ENCODE data around the gene COL6A1. TPM values are rescaled to one million over a fixed set of nuclear protein-coding genes. Genes with fewer than 3 reads are reported as not detected.
"Not testable (repeated sequence)": the region's sequence is repeated elsewhere in the genome, so short reads cannot be mapped to it uniquely, and the experiment has no call there.

COL6A1 gene
- total and polyA plus RNA-seq, 2 of the 13 experiments (the other 11 are each of a cell fraction or from before 2014, with no cell fraction given) = 3.1 to 4.8 TPM

GRCh38 chr21:46005081-46005480, 23.5 kb downstream of the COL6A1 start (continued):
- TF ChIP-seq POGK (CRISPR knock-in tag; conservative IDR thresholded peaks at IDR 0.05) (no peak), TBX2 (CRISPR knock-in tag; IDR thresholded peaks at IDR 0.05; ENCODE audit: borderline replicate concordance) (no peak)

- no peak for ATAC-seq
- DNase-seq (ENCODE audit: low spot score) = no peak
- intact Hi-C loops (cut with micrococcal nuclease; ENCODE audit: unreplicated experiment) (no loop called here), in situ Hi-C loops (cut with HindIII; ENCODE audit: extremely low pct_ligation_motif_present, low pct_unique_long_range_greater_than_20kb) (no loop called here)
- no peaks in the 10 kb centered on the region for H3K36me3 ChIP-seq (replicated peaks in 1 of 2; ENCODE audit: control insufficient read depth in 1 of 2, insufficient read depth in 2 of 2, low read length in 2 of 2)
- no peaks in the 10 kb centered on the region for H3K9me3 ChIP-seq (ENCODE audit: low read length)
- no TSS peak for BruUV-seq (replicated peaks)
- 85% methylated on average over 20 of the region's 20 CpGs for WGBS (ENCODE audit: low lambda C conversion rate)
- H3K4me3 ChIP-seq (replicated peaks in 1 of 3; ENCODE audit: insufficient read depth in 1 of 3, low read depth in 2 of 3, low read length in 3 of 3) = no peak overlapping the region
- no peaks in the 10 kb centered on the region for H3K79me2 ChIP-seq (ENCODE audit: insufficient read depth, low read length)
- no peak overlapping the region for H3K9ac ChIP-seq (ENCODE audit: insufficient read depth, low read depth, low read length)
- FAIRE-seq = no peak
- POLR2A ChIA-PET = no interaction called here
- no peaks in the 10 kb centered on the region for H3K4me1 ChIP-seq (ENCODE audit: insufficient read depth, low read length)
- no peaks in the 10 kb centered on the region; a peak in 1 of 5 replicates for H3K27me3 ChIP-seq (ENCODE audit: control insufficient read depth in 1 of 2, insufficient read depth in 2 of 2, low read length in 2 of 2)
- CTCF ChIA-PET (ENCODE audit: low intra/inter-chr PET ratio, low total read pairs) = no interaction called here
- no peaks in the 10 kb centered on the region for H4K20me1 ChIP-seq (ENCODE audit: insufficient read depth, low read length)
- TF ChIP-seq PREB (CRISPR knock-in tag; IDR thresholded peaks at IDR 0.05) (no peak), ZNF558 (CRISPR knock-in tag; IDR thresholded peaks at IDR 0.05; ENCODE audit: borderline replicate concordance) (no peak), FOSL2 (CRISPR knock-in tag; IDR thresholded peaks at IDR 0.05) (no peak), HNF1B (CRISPR knock-in tag; IDR thresholded peaks at IDR 0.05) (no peak), ZNF678 (CRISPR knock-in tag; IDR thresholded peaks at IDR 0.05) (no peak), KLF12 (CRISPR knock-in tag; IDR thresholded peaks at IDR 0.05; ENCODE audit: borderline replicate concordance) (no peak)
- no peak overlapping the region for H2AFZ ChIP-seq (ENCODE audit: low read length)
- H3K4me2 ChIP-seq (ENCODE audit: low read depth, low read length) = no peak overlapping the region
- H3K27ac ChIP-seq (ENCODE audit: extremely low read length, insufficient read depth, low read length) = no peak overlapping the region
Measured at GRCh38 chr21:46005481-46005881, 23.9 kb downstream of the COL6A1 start.

- H3K36me3 ChIP-seq (replicated peaks in 1 of 2; ENCODE audit: control insufficient read depth in 1 of 2, insufficient read depth in 2 of 2, low read length in 2 of 2); ATAC-seq; intact Hi-C loops (cut with micrococcal nuclease; ENCODE audit: unreplicated experiment); BruUV-seq (replicated peaks); CTCF ChIA-PET (ENCODE audit: low intra/inter-chr PET ratio, low total read pairs); H3K9ac ChIP-seq (ENCODE audit: insufficient read depth, low read depth, low read length); H3K9me3 ChIP-seq (ENCODE audit: low read length); H3K27ac ChIP-seq (ENCODE audit: extremely low read length, insufficient read depth, low read length); H2AFZ ChIP-seq (ENCODE audit: low read length); H3K4me3 ChIP-seq (replicated peaks in 1 of 3; ENCODE audit: insufficient read depth in 1 of 3, low read depth in 2 of 3, low read length in 3 of 3); H3K79me2 ChIP-seq (ENCODE audit: insufficient read depth, low read length); DNase-seq (ENCODE audit: low spot score); H3K4me2 ChIP-seq (ENCODE audit: low read depth, low read length); FAIRE-seq; POLR2A ChIA-PET; H3K4me1 ChIP-seq (ENCODE audit: insufficient read depth, low read length); H3K27me3 ChIP-seq (ENCODE audit: control insufficient read depth in 1 of 2, insufficient read depth in 2 of 2, low read length in 2 of 2); in situ Hi-C loops (cut with HindIII; ENCODE audit: extremely low pct_ligation_motif_present, low pct_unique_long_range_greater_than_20kb); H4K20me1 ChIP-seq (ENCODE audit: insufficient read depth, low read length): not testable (repeated sequence)
- WGBS (ENCODE audit: low lambda C conversion rate) = 75% methylated on average over 8 of the region's 64 CpGs
Measured at GRCh38 chr21:46005894-46006546, 24.4 kb downstream of the COL6A1 start.

All from HepG2 (cell line).